ENCODE data around the gene PRCD.
A peak's percentile ranks its signal among the peaks of the same experiment; 100 is the strongest.

Gene PRCD

DNA sequence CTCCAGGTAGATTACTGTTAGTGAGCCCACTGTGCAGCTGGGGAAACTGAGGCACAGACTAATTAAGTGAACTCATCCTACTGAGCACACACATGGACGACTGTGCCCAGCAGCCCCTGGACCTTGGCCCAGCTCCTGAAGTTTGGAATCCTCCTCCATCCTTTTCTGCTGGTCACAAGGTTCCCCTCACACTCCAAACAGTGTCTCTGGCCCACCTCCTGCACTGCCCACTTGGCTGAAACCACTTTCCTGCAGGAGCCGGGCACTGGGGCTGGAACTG, 42.2 kb upstream of the PRCD start:
- DNase-seq (ENCODE audit: low spot score) (no peak), ATAC-seq (ENCODE audit: low read depth) (no peak)
- H3K36me3 ChIP-seq (ENCODE audit: low read depth) = no peaks in the 10 kb centered on the region
- peaks cover 45% of the 10 kb centered on the region for H3K4me1 ChIP-seq (ENCODE audit: insufficient read depth, poor library complexity, severe bottlenecking)
- H3K27ac ChIP-seq (ENCODE audit: poor library complexity, severe bottlenecking) = peak overlapping the region; percentile 66
- H3K9me3 ChIP-seq (ENCODE audit: severe bottlenecking) = no peaks in the 10 kb centered on the region
- H3K27me3 ChIP-seq (ENCODE audit: insufficient read depth, poor library complexity, severe bottlenecking) = no peaks in the 10 kb centered on the region
- TF ChIP-seq, protein P1, sequence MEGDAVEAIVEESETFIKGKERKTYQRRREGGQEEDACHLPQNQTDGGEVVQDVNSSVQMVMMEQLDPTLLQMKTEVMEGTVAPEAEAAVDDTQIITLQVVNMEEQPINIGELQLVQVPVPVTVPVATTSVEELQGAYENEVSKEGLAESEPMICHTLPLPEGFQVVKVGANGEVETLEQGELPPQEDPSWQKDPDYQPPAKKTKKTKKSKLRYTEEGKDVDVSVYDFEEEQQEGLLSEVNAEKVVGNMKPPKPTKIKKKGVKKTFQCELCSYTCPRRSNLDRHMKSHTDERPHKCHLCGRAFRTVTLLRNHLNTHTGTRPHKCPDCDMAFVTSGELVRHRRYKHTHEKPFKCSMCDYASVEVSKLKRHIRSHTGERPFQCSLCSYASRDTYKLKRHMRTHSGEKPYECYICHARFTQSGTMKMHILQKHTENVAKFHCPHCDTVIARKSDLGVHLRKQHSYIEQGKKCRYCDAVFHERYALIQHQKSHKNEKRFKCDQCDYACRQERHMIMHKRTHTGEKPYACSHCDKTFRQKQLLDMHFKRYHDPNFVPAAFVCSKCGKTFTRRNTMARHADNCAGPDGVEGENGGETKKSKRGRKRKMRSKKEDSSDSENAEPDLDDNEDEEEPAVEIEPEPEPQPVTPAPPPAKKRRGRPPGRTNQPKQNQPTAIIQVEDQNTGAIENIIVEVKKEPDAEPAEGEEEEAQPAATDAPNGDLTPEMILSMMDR (IDR thresholded peaks at IDR 0.05; ENCODE audit: poor library complexity, severe bottlenecking) = no peak
- H3K4me3 ChIP-seq (ENCODE audit: severe bottlenecking) = no peak overlapping the region

GRCh38 chr17:76497979-76498875, 41.6 kb upstream of the PRCD start:
- Histone ChIP-seq H3K36me3 (ENCODE audit: low read depth) (no peaks in the 10 kb centered on the region), H3K27ac (ENCODE audit: poor library complexity, severe bottlenecking) (peak overlapping the region; percentile 66), H3K4me3 (ENCODE audit: severe bottlenecking) (no peak overlapping the region), H3K27me3 (ENCODE audit: insufficient read depth, poor library complexity, severe bottlenecking) (no peaks in the 10 kb centered on the region), H3K4me1 (ENCODE audit: insufficient read depth, poor library complexity, severe bottlenecking) (peaks cover 39% of the 10 kb centered on the region), H3K9me3 (ENCODE audit: severe bottlenecking) (no peaks in the 10 kb centered on the region)
- peak; percentile 64 for ATAC-seq (ENCODE audit: low read depth)
- DNase-seq (ENCODE audit: low spot score) = peak; percentile 90
- TF ChIP-seq, protein P1 (IDR thresholded peaks at IDR 0.05; ENCODE audit: poor library complexity, severe bottlenecking) = no peak

DNA sequence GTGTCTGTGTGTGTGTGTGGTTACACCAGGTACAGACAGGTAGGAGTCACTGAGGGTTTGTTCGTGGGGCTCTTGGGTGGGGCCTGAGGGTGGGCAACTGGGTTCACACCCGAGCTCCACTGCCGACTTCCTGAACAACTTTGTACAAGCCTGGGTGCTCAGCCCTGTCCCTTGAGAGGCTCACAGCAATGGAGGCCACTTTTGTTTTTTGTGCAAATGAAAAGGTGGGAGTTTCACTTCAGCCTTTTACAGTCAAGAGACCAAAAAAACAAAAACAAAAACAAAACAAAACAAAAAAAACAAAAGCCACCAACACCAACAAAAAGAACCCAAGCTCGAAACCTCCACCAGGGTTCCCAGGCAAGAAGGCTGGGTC, 41.0 kb upstream of the PRCD start:
- Histone ChIP-seq H3K4me3 (ENCODE audit: severe bottlenecking) (no peak overlapping the region), H3K27me3 (ENCODE audit: insufficient read depth, poor library complexity, severe bottlenecking) (no peaks in the 10 kb centered on the region), H3K36me3 (ENCODE audit: low read depth) (no peaks in the 10 kb centered on the region), H3K9me3 (ENCODE audit: severe bottlenecking) (no peaks in the 10 kb centered on the region), H3K4me1 (ENCODE audit: insufficient read depth, poor library complexity, severe bottlenecking) (peaks cover 32% of the 10 kb centered on the region), H3K27ac (ENCODE audit: poor library complexity, severe bottlenecking) (peak overlapping the region; percentile 66)
- ATAC-seq (ENCODE audit: low read depth) = no peak
- TF ChIP-seq, protein P1 (IDR thresholded peaks at IDR 0.05; ENCODE audit: poor library complexity, severe bottlenecking) = no peak
- DNase-seq (ENCODE audit: low spot score) = no peak

DNA sequence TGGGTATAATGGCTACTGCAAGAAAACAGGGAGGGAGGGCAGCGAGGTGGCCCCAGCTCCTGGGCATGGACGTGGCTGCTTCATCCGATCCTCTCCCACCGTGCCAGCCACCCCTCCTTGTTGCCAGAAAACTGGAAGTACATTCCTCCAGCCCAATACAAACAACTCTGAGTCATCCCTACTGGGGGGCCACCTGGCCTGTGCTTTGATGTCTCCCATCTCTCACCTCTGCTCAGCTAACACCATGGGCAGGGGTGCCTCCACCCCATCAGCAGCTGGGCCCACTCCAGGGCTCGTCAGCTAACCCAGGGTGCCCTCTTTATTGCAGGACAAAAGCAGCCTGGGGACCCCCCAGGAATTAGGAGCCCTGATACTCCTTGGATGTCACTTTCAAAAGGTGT, 40.6 kb upstream of the PRCD start:
- DNase-seq (ENCODE audit: low spot score) = no peak
- H3K4me1 ChIP-seq (ENCODE audit: insufficient read depth, poor library complexity, severe bottlenecking) = peaks cover 29% of the 10 kb centered on the region
- no peaks in the 10 kb centered on the region for H3K9me3 ChIP-seq (ENCODE audit: severe bottlenecking)
- no peaks in the 10 kb centered on the region for H3K36me3 ChIP-seq (ENCODE audit: low read depth)
- H3K27me3 ChIP-seq (ENCODE audit: insufficient read depth, poor library complexity, severe bottlenecking) = no peaks in the 10 kb centered on the region
- H3K4me3 ChIP-seq (ENCODE audit: severe bottlenecking) = no peak overlapping the region
- H3K27ac ChIP-seq (ENCODE audit: poor library complexity, severe bottlenecking) = peak overlapping the region; percentile 66
- TF ChIP-seq, protein P1 (IDR thresholded peaks at IDR 0.05; ENCODE audit: poor library complexity, severe bottlenecking) = no peak
- ATAC-seq (ENCODE audit: low read depth) = peak; percentile 8; the same call in 2 of the 3 replicates
